ENCODE results near the gene TRAM2.
"Not testable (repeated sequence)": the region's sequence is repeated elsewhere in the genome, so short reads cannot be mapped to it uniquely, and the experiment has no call there.

The TRAM2 gene

DNA sequence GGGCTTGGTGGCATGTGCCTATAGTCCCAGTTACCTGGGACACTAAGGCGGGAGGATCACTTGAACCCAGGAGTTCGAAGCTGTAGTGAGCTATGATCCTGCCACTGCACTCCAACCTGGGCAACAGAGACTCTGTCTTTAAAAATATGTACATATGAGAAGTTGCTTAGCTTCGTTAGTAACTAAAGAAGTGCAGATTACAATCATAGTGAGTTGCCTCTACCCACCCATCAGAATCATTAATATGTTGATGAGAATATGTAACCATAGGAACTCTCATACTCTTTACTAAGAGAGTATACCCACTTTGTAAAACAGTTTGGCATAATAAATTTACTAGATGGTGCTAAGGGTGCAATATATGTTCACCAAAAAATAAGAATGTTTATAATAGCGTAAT lies 102.7 kb downstream of the TRAM2 start:
- no peak overlapping the region for H3K27ac ChIP-seq (ENCODE audit: low read depth, low read length)
- H3K27me3 ChIP-seq (ENCODE audit: insufficient read depth, low read length), result no peaks in the 10 kb centered on the region
- no peak overlapping the region for H3K9ac ChIP-seq (ENCODE audit: low read depth, low read length)
- no peaks in the 10 kb centered on the region for H3K36me3 ChIP-seq (ENCODE audit: insufficient read depth, low read length)
- no peaks in the 10 kb centered on the region for H3K4me1 ChIP-seq (ENCODE audit: insufficient read depth, low read length)
- no peaks in the 10 kb centered on the region for H3K9me3 ChIP-seq (ENCODE audit: insufficient read depth, low read depth, low read length)
- 93% methylated on average over 2 of the region's 4 CpGs for WGBS
- H3K4me3 ChIP-seq (ENCODE audit: low read length), result no peak overlapping the region

DNA sequence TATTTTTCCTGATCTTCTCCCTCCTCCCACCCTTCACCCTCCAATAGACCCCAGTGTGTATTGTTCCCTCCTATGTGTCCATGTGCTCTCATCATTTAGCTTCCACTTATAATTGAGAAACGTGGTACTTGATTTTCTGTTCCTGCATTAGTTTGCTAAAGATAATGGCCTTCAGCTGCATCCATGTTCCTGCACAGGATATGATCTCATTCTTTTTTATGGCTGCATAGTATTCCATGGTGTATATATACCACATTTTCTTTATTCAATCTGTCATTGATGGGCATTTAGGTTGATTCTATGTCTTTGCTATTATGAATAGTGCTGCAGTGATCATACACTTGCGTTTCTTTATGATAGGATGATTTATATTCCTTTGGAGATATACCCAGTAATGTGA lies 115.7 kb downstream of the TRAM2 start:
- H3K4me3 ChIP-seq (ENCODE audit: low read length); H3K9ac ChIP-seq (ENCODE audit: low read depth, low read length); H3K9me3 ChIP-seq (ENCODE audit: insufficient read depth, low read depth, low read length); H3K4me1 ChIP-seq (ENCODE audit: insufficient read depth, low read length); H3K27me3 ChIP-seq (ENCODE audit: insufficient read depth, low read length); H3K36me3 ChIP-seq (ENCODE audit: insufficient read depth, low read length); H3K27ac ChIP-seq (ENCODE audit: low read depth, low read length): not testable (repeated sequence)
- WGBS, result 96% methylated on average over 2 of the region's 2 CpGs

DNA sequence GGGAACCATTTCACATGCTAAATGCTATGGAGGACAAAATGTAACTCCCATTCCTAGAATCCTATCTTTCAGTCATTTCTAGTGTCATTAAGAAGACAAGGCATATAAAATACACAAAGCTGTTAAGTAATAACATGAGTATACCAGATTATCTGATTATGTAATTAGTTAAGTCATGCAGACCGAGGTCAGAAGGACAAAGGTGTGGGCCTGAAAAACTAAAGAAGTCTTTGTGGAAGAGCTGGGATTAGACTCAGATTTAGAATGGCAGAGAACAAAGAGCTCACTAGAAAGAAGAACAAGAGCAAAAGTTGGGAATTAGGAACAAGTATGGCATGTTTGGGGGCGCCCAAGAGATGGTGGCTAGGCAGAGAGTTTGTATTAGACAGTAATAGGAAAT lies 119.8 kb downstream of the TRAM2 start:
- Histone ChIP-seq H3K4me1 (ENCODE audit: insufficient read depth, low read length) (peaks cover 5% of the 10 kb centered on the region; the same call in 1 of the 2 replicates), H3K9ac (ENCODE audit: low read depth, low read length) (no peak overlapping the region), H3K4me3 (ENCODE audit: low read length) (no peak overlapping the region), H3K27me3 (ENCODE audit: insufficient read depth, low read length) (no peaks in the 10 kb centered on the region), H3K9me3 (ENCODE audit: insufficient read depth, low read depth, low read length) (no peaks in the 10 kb centered on the region), H3K27ac (ENCODE audit: low read depth, low read length) (no peak overlapping the region), H3K36me3 (ENCODE audit: insufficient read depth, low read length) (no peaks in the 10 kb centered on the region)
- 90% methylated on average over 2 of the region's 2 CpGs for WGBS

DNA sequence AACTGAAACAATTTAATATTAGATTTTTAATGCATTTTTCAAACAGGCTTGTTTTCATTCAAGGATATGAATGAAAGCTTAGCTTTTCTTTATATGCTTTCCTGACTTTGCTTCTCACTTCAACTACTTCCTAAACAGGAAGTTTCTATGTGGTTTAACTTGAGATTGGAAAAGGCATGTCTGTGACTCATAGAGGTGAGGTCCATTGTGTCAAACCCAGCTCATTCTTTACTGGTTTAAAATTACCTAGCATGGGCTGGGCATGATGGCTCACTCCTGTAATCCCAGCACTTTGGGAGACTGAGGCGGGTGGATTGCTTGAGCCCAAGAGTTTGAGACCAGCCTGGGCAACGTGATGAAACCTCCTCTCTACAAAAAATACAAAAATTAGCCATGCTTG lies 122.3 kb downstream of the TRAM2 start:
- 71% methylated on average over 2 of the region's 2 CpGs for WGBS
- no peak overlapping the region for H3K27ac ChIP-seq (ENCODE audit: low read depth, low read length)
- H3K27me3 ChIP-seq (ENCODE audit: insufficient read depth, low read length), result no peaks in the 10 kb centered on the region
- no peak overlapping the region for H3K4me3 ChIP-seq (ENCODE audit: low read length)
- peaks cover 5% of the 10 kb centered on the region; the same call in 1 of the 2 replicates for H3K4me1 ChIP-seq (ENCODE audit: insufficient read depth, low read length)
- H3K36me3 ChIP-seq (ENCODE audit: insufficient read depth, low read length), result no peaks in the 10 kb centered on the region
- H3K9me3 ChIP-seq (ENCODE audit: insufficient read depth, low read depth, low read length), result peaks cover 9% of the 10 kb centered on the region; the same call in 1 of the 2 replicates
- no peak overlapping the region for H3K9ac ChIP-seq (ENCODE audit: low read depth, low read length)

Measured in HUES64 (cell line).